ENCODE measurements around the gene GABRD.
"Not testable (repeated sequence)": the region's sequence is repeated elsewhere in the genome, so short reads cannot be mapped to it uniquely, and the experiment has no call there.

GABRD gene
- total RNA-seq = 0 to 2.9 (median 0) reads per million in 17 experiments

GRCh38 chr1:2019172-2019543, at the start of gene GABRD:
TSS of gene GABRD (plus strand) at chr1:2019345. CDS start at chr1:2019424, 79 bp downstream.
- peak in 2 of 4 experiments; percentile 17 to 38 for DNase-seq

DNA sequence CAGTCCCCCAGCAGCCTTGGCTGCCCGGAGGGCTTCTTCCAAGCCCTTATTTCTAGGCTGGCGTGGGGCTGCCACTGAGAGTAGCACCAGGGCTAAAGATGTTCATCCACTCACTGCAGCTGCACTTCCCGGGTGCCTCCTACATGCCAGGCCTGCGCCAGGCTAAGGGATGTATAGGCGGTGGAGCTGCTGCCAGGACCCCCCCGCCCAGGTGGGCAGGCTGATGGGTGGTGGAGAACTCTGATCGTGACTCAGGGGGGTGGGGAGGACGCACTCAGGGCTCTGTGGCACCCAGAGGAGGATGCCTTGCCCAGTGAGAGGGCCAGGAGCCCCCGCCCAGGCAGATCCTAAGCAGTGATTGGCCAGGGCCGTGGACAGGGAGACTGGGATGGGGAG, 49.6 kb upstream of the GABRD start:
- no peak for DNase-seq

DNA sequence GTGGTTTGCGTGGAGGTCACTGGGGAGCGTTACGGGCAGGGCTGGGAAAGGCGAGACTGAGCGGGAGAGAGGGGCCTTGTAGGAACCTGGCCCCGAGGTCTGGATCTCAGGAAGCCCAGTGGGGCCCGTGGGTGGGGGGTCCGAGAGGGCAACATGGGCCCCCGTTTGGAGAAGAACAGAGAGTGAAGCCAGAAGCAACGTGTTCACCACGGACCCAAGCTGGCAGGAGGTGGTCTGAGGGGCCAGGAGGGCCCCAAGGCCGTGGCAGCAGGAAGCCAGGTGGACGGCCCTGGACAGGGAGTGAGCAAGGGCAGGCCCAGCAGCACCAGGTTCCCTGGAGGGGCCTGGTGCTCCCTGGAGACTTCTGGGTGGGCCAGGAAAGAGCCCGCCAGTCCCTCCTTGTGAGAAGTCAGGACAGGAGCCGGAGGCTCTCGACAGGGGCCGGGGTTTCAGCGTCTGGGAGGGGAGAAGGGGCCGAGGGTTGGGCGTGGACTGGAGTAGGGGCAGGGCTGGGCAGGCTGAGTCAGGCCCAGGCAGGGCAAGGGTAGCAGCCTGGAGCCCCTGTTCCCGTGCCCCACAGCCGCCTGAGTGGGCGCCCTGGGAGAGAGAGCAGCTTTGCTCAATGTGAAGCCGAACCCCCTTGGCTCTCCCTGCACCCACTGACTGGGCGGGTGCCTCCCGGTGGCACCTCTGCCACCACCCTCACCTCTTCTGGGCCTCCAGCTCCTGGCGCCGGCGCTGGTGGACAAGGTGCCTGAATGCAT, 49.0 kb upstream of the GABRD start:
- DNase-seq = no peak

DNA sequence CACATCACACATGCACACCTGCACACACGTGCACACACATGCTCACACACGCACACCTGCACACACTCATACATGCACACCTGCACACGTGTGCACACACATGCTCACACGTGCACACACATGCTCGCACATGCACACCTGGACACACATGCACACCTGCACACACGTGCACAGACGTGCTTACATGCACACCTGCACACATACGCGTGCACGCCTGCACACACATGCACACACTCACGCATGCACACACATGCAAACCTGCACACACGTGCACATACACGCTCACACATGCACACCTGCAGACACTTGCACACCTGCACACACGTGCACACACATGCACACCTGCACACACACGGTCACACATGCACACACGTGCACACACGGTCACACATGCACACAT, 48.1 kb upstream of the GABRD start:
- no peak for DNase-seq

DNA sequence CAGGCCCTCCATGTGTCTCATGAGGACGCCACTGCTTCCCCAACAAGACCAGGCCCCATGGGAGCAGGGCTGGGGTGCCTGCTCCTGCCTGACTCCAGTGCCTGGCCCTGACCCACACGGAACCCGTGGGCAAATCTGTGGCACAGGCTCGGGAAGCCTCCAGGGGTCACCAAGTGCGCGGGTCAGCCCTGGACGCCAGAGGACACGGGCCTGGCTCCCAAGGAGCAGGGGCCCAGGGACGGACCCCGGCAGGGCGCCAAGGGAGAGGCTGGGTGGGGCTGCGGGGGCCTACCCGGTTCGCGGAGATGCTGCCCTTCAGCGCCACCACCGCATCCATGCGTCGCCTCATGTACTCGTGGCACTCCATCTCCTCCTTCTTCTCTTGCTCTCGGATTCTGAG, 47.5 kb upstream of the GABRD start:
- DNase-seq = no peak

DNA sequence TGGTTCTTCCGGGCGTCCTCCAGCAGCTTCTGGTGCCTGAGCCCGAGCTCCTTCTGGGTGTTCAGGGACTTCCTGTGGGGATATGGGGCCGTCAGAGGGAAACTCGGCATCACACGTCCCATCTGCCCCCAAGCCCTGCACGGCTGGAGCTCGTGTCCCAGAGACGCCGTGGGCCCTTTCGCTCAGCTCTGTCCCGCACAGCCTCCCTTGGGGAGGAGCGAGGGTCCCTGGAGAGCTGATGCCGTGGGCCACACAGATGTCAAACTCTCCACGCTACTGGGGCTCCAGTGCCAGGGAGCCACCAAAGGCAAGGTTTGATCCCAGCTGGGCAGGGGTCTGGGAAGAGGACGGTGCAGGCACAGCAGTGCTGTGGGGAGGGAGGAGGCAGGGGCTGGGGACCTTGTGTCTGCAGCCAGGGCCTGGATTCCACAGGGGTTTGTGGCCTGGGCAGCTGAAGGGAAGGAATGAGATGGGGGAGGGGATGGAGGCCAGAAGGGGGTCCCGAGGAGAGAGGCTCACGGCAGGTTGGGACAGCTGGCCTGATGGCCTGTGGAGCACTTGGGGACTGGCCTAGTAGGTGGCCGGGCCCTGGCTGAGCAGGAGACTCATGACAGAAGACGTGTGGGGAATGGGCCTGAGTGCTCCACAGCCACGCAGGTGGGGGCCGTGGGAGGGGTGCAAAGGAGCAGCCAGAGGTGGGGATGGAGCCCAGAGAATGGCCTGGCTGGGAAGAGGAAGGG, 46.0 kb upstream of the GABRD start:
- no peak for DNase-seq

DNA sequence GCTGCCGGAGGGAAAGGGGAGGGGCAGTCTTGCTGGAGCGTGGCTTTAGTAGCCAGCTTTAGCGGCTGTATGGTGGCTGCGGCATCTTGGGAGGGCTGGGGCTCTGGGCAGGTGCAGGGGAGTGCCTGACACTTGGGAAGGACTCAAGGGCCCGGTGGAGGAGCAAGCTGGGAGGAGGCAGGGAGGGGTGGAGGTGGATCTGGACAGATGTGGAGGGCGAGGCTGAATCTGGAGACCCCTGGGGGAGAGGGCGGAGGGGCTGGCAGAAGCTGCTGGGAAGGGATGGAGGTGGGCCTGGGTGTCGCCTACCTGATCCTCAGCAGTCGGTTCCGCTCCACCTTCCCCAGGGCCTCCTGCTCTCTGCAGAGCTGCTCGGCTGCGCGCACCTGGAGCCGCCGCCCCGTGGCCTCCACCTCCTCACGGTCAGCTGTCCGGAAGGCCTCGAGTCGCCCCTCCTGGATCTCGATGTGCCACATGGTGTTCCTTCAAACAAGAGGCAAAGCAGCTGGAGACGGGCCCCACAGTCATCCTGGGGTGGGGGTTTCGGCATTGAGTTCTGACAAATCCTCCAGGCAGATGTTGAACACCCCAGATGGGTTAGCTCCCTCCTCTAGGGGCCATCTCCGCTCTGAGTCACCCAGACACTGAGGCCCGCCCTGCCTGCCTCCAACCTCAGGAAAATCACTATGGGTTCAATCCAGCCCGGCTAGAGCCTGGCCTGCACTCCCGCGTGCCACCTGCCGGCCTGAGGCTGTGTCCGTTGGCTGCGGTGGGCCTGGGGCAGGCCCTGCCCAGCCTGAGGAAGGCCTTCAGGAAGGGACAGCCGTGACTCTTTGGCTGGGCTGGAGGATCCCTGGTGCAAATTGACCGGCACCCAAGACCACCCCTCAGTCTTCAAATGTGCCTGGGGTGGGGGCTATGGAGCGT, 45.2 kb upstream of the GABRD start:
- no peak for DNase-seq

- no peak for DNase-seq
Observed at GRCh38 chr1:1974834-1975233, 44.3 kb upstream of the GABRD start.

GRCh38 chr1:1975535-1975934, 43.6 kb upstream of the GABRD start:
- DNase-seq = no peak

- DNase-seq = no peak
Observed at GRCh38 chr1:1976031-1976430, 43.1 kb upstream of the GABRD start.

DNA sequence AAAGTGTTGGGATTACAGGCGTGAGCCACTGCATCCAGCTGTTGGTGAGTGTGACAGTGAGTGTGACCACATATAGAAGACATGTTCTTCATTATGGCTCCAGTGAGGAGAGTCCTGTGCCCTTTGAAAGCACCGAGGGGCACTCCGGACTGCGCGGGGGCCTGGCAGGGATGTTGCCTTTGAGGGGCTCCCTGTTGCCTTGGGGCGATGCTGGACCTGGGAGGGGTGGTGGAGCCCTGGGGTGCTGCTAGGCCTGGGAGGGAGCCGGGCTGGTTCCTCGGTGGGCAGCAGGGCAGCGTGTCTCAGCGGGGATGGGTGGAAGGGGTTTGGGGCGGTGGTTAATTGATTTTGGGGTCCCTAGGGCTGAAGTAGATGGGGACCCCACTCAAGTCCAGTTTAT, 41.0 kb upstream of the GABRD start:
- DNase-seq = no peak

DNA sequence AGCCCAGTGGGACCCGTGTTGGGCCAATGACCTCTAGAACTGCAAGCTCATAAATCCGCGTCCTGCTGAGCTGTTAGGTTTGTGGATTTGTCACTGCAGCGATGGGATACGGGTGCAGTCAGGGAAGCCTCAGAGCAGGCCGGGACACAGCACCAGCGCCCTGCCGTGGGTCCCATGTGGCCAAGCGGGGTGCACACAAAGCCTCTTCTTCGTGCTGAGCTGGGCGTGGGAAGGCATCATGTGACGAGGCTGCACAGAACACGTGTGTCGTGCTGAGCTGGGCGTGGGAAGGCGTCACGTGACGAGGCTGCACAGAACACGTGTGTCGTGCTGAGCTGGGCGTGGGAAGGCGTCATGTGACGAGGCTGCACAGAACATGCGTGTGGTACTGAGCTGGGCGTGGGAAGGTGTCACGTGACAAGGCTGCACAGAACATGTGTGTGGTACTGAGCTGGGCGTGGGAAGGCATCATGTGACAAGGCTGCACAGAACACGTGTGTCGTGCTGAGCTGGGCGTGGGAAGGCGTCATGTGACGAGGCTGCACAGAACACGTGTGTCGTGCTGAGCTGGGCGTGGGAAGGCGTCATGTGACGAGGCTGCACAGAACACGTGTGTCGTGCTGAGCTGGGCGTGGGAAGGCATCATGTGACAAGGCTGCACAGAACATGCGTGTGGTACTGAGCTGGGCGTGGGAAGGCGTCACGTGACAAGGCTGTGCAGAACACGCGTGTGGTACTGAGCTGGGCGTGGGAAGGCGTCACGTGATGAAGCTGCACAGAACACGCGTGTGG, 40.3 kb upstream of the GABRD start:
- DNase-seq = not testable (repeated sequence)

- DNase-seq = no peak
Observed at GRCh38 chr1:1979482-1980165, 39.5 kb upstream of the GABRD start.

DNA sequence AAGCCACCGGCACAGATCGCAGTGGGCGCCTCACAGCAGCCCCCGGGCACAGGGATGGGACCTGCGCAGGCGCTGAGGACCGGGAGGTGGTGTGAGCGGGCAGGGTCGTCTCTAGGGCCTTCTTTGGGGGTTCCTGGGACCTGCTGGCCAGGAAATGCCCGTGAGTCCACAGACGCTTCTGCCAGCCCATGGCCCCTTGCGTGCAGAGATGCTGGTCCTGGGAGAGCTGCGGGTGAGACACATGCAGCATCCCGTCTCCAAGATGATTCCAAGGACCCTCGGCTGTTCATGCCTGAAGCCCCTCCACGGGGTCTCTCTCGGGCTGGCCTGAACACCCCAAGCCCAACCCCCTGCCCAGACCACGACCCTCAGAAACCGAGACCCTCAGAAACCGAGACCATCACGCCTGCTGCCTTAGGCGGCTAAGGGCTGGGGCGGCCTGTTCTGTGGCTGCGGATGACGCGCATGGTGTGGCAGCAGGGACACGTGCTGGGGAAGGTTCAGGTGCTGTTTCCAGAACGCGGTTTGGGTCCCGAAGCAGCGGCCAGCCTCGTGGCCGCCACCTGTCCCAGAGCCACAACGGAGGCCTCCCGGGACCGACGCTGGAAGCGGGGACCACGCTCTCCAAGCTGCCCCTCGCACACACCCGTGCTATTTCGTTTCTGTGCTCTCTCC, 38.5 kb upstream of the GABRD start:
- no peak for DNase-seq

GRCh38 chr1:1981142-1981500, 38.0 kb upstream of the GABRD start:
- DNase-seq = no peak

DNA sequence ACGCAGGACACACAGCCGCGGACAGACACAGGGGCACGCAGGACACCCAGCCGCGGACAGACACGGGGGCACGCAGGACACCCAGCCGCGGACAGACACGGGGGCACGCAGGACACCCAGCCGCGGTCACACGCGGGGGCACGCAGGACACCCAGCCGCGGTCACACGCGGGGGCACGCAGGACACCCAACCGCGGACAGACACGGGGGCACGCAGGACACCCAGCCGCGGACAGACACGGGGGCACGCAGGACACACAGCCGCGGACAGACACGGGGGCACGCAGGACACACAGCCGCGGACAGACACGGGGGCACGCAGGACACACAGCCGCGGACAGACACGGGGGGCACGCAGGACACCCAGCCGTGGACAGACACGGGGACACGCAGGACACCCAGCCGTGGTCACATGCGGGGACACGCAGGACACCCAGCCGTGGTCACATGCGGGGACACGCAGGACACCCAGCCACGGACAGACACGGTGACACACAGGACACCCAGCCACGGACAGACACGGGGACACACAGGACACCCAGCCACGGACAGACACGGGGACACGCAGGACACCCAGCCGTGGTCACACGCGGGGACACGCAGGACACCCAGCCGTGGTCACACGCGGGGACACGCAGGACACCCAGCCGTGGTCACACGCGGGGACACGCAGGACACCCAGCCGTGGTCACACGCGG, 37.4 kb upstream of the GABRD start:
- not testable (repeated sequence) for DNase-seq

DNA sequence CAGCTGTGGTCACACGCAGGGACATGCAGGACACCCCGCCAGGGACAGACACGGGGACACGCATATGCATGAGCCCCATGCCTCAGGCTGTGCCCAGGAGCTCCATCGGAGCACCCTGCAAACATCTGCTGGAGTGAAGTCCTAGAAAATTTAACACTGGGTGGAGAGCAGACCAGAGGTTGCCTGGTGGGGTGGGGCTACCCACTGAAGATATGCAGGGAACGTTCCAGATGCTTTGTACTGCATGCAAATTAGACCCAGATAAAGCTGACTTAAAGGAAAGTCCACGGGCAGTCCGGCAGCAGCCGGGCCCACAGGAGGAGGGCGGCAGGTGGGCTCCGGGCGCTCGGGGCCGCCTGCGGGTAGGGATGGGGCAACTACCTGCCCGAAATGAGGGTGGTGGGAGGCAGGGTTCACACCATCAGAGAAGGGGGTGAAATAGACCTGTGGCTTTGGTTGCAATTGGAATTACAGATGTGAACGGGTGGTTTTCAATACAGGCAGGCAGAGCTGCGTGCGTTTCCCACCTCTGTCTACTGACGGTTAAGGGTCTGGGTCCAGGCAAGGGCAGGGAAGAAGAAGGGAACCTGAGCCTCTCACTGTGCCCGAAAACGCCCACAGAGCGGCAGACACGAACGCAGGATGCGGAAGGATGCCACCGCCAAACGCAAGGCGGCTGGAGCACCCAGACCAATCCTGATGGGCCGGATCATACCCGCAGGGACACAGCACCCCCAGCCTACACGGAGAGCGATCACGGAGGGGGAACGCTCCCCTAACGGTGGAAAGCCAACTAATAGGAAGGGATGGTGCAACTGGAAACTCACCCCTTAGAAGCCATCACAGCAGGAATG, 36.5 kb upstream of the GABRD start:
- DNase-seq = no peak

DNA sequence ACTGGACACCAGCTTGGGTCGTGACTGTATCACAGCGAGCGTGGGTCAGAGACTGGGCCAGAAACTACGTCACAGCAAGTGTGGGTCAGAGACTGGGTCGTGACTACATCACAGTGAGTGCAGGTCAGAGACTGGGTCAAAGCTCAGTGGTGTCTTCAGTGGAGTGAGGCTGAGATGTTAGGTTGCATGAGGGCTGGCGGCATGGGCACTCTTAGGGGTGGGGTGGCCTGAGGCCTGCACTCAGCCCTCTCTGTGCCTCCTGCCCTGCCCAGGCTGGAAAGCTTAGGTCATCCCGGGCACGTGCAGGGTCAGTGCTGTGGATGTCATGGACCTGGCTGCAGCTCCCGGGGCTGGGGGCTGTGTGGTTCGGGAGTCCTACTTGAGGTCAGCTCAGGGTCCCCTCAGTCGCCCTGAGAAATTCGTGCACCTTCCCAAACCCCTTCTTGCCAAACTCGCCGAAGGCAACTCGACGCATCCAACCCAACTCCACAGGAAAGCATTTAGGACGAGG, 34.5 kb upstream of the GABRD start:
- no peak for DNase-seq

- DNase-seq = no peak
Observed at GRCh38 chr1:1985375-1986050, 33.6 kb upstream of the GABRD start.
